Measurements from ENCODE around the gene MAML2. TPM values are rescaled to one million over a fixed set of nuclear protein-coding genes. Genes with fewer than 3 reads are reported as not detected.
A peak's percentile ranks its signal among the peaks of the same experiment; 100 is the strongest.

Gene MAML2
- total and polyA plus RNA-seq, 10 donors: 2.7 to 43.4 (median 27.2) TPM

DNA sequence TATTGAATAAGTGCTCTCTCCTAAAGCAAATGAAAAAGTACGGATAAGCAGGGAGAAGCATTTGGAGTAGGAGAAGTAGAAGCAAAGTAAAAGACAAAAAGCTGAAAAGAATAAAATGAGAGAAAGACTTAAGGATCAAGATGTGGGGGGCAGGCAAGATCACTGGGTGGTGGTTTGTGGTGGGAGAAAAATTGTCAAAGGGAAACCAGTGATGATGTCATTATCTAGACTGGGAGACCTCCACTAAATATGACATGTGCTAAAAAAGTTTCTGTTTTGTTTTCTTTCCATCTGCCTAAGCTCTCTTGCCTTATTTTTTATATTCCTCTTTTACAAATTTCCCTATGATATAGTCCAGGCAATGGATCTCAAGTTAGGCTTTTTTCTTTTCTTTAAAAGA lies 14.8 kb upstream of the MAML2 start:
- DNase-seq: no peak
- intact Hi-C loops (cut with DNase I; ENCODE audit: low total_unique reads): loop anchor here (10.0 kb wide), 1 partner anchor 523 kb away; no protein-coding TSS in a partner anchor

DNA sequence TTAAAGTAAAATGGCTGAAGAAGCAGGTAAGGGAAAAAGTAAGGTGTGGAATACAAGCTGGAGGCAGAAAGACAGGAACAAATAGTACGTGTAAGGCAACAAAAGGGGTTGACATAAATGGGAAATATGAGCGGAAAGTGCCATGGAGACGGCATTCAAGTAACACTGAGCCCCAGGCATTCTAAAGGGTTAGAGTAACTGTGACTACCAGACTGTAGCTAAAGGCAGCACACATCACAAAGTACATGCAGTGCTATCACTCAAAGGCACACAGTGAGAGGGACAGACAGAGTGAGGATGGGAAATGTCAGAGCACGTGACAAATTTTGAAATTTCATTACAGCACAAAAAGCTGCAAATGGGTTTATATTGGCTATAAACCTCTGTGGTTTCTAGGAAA lies 13.9 kb upstream of the MAML2 start:
- intact Hi-C loops (cut with DNase I; ENCODE audit: low total_unique reads): loop anchor here (10.0 kb wide), 1 partner anchor 522 kb away; no protein-coding TSS in a partner anchor

More for the DNA sequence above, 14.8 kb upstream of the MAML2 start:
- peaks cover 0 to 90% (median 31%) of the 10 kb centered on the region in 6 donors for H3K36me3 ChIP-seq
- no peak overlapping the region for H3K4me3 ChIP-seq
- no peaks in the 10 kb centered on the region for H3K27me3 ChIP-seq (replicated peaks in 1 of 7)
- TF ChIP-seq, protein P1, sequence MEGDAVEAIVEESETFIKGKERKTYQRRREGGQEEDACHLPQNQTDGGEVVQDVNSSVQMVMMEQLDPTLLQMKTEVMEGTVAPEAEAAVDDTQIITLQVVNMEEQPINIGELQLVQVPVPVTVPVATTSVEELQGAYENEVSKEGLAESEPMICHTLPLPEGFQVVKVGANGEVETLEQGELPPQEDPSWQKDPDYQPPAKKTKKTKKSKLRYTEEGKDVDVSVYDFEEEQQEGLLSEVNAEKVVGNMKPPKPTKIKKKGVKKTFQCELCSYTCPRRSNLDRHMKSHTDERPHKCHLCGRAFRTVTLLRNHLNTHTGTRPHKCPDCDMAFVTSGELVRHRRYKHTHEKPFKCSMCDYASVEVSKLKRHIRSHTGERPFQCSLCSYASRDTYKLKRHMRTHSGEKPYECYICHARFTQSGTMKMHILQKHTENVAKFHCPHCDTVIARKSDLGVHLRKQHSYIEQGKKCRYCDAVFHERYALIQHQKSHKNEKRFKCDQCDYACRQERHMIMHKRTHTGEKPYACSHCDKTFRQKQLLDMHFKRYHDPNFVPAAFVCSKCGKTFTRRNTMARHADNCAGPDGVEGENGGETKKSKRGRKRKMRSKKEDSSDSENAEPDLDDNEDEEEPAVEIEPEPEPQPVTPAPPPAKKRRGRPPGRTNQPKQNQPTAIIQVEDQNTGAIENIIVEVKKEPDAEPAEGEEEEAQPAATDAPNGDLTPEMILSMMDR (IDR thresholded peaks at IDR 0.05 in 8 of 11, conservative IDR thresholded peaks at IDR 0.05 in 3 of 11): no peak
- TF ChIP-seq POLR2AphosphoS5 (IDR thresholded peaks at IDR 0.05) (no peak), POLR2A (IDR thresholded peaks at IDR 0.05) (no peak)
- WGBS, 5 donors: 87 to 97% (median 94%) methylated on average over 1 of the region's 1 CpG
- H3K9me3 ChIP-seq: no peaks in the 10 kb centered on the region
- H3K4me1 ChIP-seq: no peaks in the 10 kb centered on the region
- H3K27ac ChIP-seq: no peak overlapping the region

DNA sequence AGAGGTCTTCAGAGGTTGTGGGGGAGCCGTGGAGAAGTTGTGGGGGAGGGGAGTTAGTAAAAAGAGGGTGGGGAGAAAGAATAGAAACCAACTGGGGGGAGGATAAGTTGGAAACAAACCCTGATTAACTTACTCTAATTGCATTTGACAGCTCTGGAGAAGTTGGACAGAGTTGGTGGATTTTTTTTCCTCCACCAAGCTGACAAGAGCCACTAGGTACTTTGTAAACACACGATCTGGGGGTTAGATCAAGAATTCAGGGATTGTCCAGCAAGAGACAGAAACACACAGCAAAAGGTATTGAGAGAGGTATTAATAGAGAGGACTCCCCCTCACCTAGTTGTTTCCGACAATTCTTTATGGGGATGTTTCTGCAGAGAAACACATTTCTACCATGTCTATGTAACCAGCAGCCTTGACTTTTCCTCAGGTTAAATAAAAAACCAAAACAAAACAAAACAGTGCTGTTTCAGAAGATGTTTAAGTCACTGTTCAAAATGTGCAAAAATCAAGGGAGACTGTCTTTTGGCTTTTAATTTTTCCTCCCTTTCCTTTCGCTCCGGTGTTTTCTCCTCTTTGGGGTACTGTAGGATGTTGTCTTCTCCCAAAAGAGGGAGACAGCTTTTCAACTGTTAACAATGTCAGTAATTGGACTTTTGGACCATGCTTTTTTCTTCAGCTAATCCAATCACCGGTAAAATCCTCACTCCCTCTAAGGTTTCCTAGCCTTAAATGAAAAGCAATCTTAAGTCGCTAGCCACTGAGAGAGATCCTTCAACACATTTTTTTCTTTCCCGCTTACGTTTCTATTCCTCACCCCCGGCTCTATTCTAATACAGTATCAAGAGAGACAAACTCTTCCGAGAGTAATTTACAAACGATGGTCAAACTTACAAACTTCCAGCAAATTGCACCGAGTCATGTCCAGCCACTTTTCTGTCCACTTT lies 708 bp downstream of the MAML2 start:
- peak overlapping the region; percentile 71 to 90 (median 84) for H3K27ac ChIP-seq
- peaks cover 31 to 60% (median 46%) of the 10 kb centered on the region in 6 donors for H3K4me1 ChIP-seq
- WGBS, 5 donors: 1 to 2% (median 1%) methylated on average over 13 of the region's 13 CpGs
- TF ChIP-seq, protein P1 (IDR thresholded peaks at IDR 0.05 in 8 of 11, conservative IDR thresholded peaks at IDR 0.05 in 3 of 11): peak in 1 of 11 experiments; percentile 4
- TF ChIP-seq POLR2AphosphoS5 (IDR thresholded peaks at IDR 0.05) (no peak), POLR2A (IDR thresholded peaks at IDR 0.05) (no peak)
- no peaks in the 10 kb centered on the region for H3K36me3 ChIP-seq
- DNase-seq: no peak
- H3K9me3 ChIP-seq: no peaks in the 10 kb centered on the region
- H3K4me3 ChIP-seq: peak overlapping the region; percentile 55 to 84 (median 72)
- intact Hi-C loops (cut with DNase I; ENCODE audit: low total_unique reads): loop anchor here (5.0 kb wide), 1 partner anchor 290 kb away; no protein-coding TSS in a partner anchor
- H3K27me3 ChIP-seq (replicated peaks in 1 of 7): no peaks in the 10 kb centered on the region

More for the DNA sequence above, 13.9 kb upstream of the MAML2 start:
- no peaks in the 10 kb centered on the region for H3K27me3 ChIP-seq (replicated peaks in 1 of 7)
- H3K27ac ChIP-seq: no peak overlapping the region
- no peaks in the 10 kb centered on the region for H3K4me1 ChIP-seq
- WGBS, 5 donors: 95 to 97% (median 96%) methylated on average over 4 of the region's 4 CpGs
- TF ChIP-seq POLR2A (IDR thresholded peaks at IDR 0.05) (no peak), POLR2AphosphoS5 (IDR thresholded peaks at IDR 0.05) (no peak)
- TF ChIP-seq, protein P1 (IDR thresholded peaks at IDR 0.05 in 8 of 11, conservative IDR thresholded peaks at IDR 0.05 in 3 of 11): no peak
- no peak for DNase-seq
- no peak overlapping the region for H3K4me3 ChIP-seq
- peaks cover 0 to 89% (median 32%) of the 10 kb centered on the region in 6 donors for H3K36me3 ChIP-seq
- H3K9me3 ChIP-seq: no peaks in the 10 kb centered on the region

Measured in spleen (tissue), 11 donors.